CD14-positive monocyte (primary cell): Measurements from ENCODE around the gene BARHL1. TPM values are rescaled to one million over a fixed set of nuclear protein-coding genes. Genes with fewer than 3 reads are reported as not detected.

Experiments used
- DNase-seq, 3 donors: peaks; one replicate each; pipeline ENCODE4 v3.0.0-alpha.2; 2011 to 2022
- H2AFZ ChIP-seq: 2 replicates; pipeline ENCODE4 v1.6.0; 2012; ENCODE audit warnings: mild to moderate bottlenecking, low read depth, low read length, inconsistent platforms; ENCODE audit not compliant: insufficient read depth, poor library complexity, severe bottlenecking
- H3K27ac ChIP-seq, 2 donors: 1 replicate in 1 of 2; 2 replicates in 1 of 2; pipeline ENCODE4 v1.5.1; 2012 to 2013; ENCODE audit warnings: low read length in 2 of 2, control low read depth in 1 of 2, inconsistent platforms in 1 of 2, low read depth in 1 of 2, mild to moderate bottlenecking in 1 of 2
- H3K27me3 ChIP-seq, 2 donors: one replicate each; pipeline versions ENCODE4 v1.6.0 to v1.6.1; 2011 to 2013; ENCODE audit warnings: low read length in 2 of 2; ENCODE audit not compliant: control insufficient read depth in 2 of 2, insufficient read depth in 2 of 2
- H3K36me3 ChIP-seq, 2 donors: replicated peaks in 1 of 2; 1 replicate in 1 of 2; 2 replicates in 1 of 2; pipeline versions ENCODE4 v1.5.1 to v1.6.1; 2012 to 2013; ENCODE audit warnings: low read length in 2 of 2, control low read depth in 1 of 2, inconsistent platforms in 1 of 2, mild to moderate bottlenecking in 1 of 2; ENCODE audit not compliant: insufficient read depth in 2 of 2, control insufficient read depth in 1 of 2
- H3K4me1 ChIP-seq, 2 donors: 1 replicate in 1 of 2; 2 replicates in 1 of 2; pipeline versions ENCODE4 v1.5.1 to v1.6.1; 2012 to 2013; ENCODE audit warnings: low read length in 2 of 2, control low read depth in 1 of 2, inconsistent platforms in 1 of 2, mild to moderate bottlenecking in 1 of 2, moderate library complexity in 1 of 2; ENCODE audit not compliant: insufficient read depth in 2 of 2, control insufficient read depth in 1 of 2
- H3K4me2 ChIP-seq: replicated peaks from 2 replicates; pipeline ENCODE3; 2012; ENCODE audit warnings: low read length, moderate library complexity, mild to moderate bottlenecking; ENCODE audit not compliant: poor library complexity, severe bottlenecking; ENCODE audit errors: extremely low read depth
- H3K4me3 ChIP-seq, 3 experiments: fragments of 200-600 bp in 1 of 3; sonication (generic) in 1 of 3; replicated peaks in 1 of 3; 1 replicate in 2 of 3; 2 replicates in 1 of 3; pipeline ENCODE4 v1.5.1; 2011 to 2013; ENCODE audit warnings: low read length in 3 of 3, mild to moderate bottlenecking in 3 of 3, control low read depth in 2 of 3, low read depth in 2 of 3, inconsistent platforms in 1 of 3, moderate library complexity in 1 of 3
- H3K79me2 ChIP-seq: 2 replicates; pipeline ENCODE4 v1.6.0; 2012; ENCODE audit warnings: mild to moderate bottlenecking, control low read depth, inconsistent platforms, low read length, moderate library complexity; ENCODE audit not compliant: insufficient read depth
- H3K9ac ChIP-seq: 2 replicates; pipeline ENCODE4 v1.6.0; 2017; ENCODE audit warnings: low read length, mild to moderate bottlenecking; ENCODE audit not compliant: insufficient read depth, poor library complexity, severe bottlenecking
- H3K9me3 ChIP-seq, 2 donors: replicated peaks in 1 of 2; 1 replicate in 1 of 2; 2 replicates in 1 of 2; pipeline versions ENCODE4 v1.5.1 to v1.6.1; 2012 to 2013; ENCODE audit warnings: low read length in 2 of 2, control low read depth in 1 of 2; ENCODE audit not compliant: control insufficient read depth in 1 of 2, insufficient read depth in 1 of 2
- H4K20me1 ChIP-seq: 2 replicates; pipeline ENCODE4 v1.6.0; 2012; ENCODE audit warnings: mild to moderate bottlenecking, low read length, control low read depth, moderate library complexity; ENCODE audit not compliant: insufficient read depth
- H3K27ac Mint-ChIP-seq, 7 donors: one replicate each; pipeline ENCODE4 v1.8.0; 2020; ENCODE audit warnings: mild to moderate bottlenecking in 7 of 7, mixed read lengths in 7 of 7, moderate library complexity in 6 of 7, inconsistent platforms in 2 of 7
- H3K27me3 Mint-ChIP-seq, 3 donors: one replicate each; pipeline ENCODE4 v1.8.0; 2021 to 2022; ENCODE audit warnings: low read depth in 3 of 3, mild to moderate bottlenecking in 3 of 3, mixed read lengths in 3 of 3, moderate library complexity in 3 of 3, inconsistent platforms in 1 of 3
- H3K36me3 Mint-ChIP-seq, 2 donors: one replicate each; pipeline ENCODE4 v1.8.0; 2020; ENCODE audit warnings: mixed read lengths in 2 of 2, inconsistent platforms in 1 of 2, mild to moderate bottlenecking in 1 of 2
- H3K4me1 Mint-ChIP-seq: one replicate; pipeline ENCODE4 v1.8.0; 2020; ENCODE audit warnings: mild to moderate bottlenecking, mixed read lengths
- H3K4me3 Mint-ChIP-seq, 2 donors: one replicate each; pipeline ENCODE4 v1.8.0; 2020; ENCODE audit warnings: mild to moderate bottlenecking in 2 of 2, mixed read lengths in 2 of 2, moderate library complexity in 1 of 2
- H3K9me3 Mint-ChIP-seq, 7 donors: one replicate each; pipeline ENCODE4 v1.8.0; 2020 to 2022; ENCODE audit warnings: mixed read lengths in 7 of 7, mild to moderate bottlenecking in 6 of 7, moderate library complexity in 6 of 7, inconsistent platforms in 2 of 7
- CTCF ChIP-seq: fragments of 200-600 bp; IDR thresholded peaks from one replicate; pipeline ENCODE4 v1.8.0; 2022; ENCODE audit warnings: antibody characterized with exemption, mild to moderate bottlenecking
- WGBS: methylation state at CpG from one replicate; pipeline ENCODE4 v1.1.5; 2013; ENCODE audit warnings: missing lambda C conversion rate; ENCODE audit not compliant: insufficient coverage; 5-methylcytosine and 5-hydroxymethylcytosine counted together
- intact Hi-C, 2 donors: fragments of 100-400 bp; cut with micrococcal nuclease; formaldehyde crosslinking; loops; one replicate each; pipeline versions ENCODE4 v1.15.0 to v1.15.1; 2023
- polyA plus RNA-seq, 3 donors: library from polyadenylated mRNA; depleted of rRNA in 1 of 3; unstranded in 2 of 3; stranded (reverse) in 1 of 3; fragments of 300-500 nt in 2 of 3; fragments of >200 nt in 1 of 3; fragmentation: Illumina TruSeq in 2 of 3; gene quantifications; 1 replicate in 2 of 3; 2 replicates in 1 of 3; pipeline ENCODE4 v1.2.3, GENCODE V29; 2012 to 2021

BARHL1 gene
- polyA plus RNA-seq, 3 donors = not detected

DNA sequence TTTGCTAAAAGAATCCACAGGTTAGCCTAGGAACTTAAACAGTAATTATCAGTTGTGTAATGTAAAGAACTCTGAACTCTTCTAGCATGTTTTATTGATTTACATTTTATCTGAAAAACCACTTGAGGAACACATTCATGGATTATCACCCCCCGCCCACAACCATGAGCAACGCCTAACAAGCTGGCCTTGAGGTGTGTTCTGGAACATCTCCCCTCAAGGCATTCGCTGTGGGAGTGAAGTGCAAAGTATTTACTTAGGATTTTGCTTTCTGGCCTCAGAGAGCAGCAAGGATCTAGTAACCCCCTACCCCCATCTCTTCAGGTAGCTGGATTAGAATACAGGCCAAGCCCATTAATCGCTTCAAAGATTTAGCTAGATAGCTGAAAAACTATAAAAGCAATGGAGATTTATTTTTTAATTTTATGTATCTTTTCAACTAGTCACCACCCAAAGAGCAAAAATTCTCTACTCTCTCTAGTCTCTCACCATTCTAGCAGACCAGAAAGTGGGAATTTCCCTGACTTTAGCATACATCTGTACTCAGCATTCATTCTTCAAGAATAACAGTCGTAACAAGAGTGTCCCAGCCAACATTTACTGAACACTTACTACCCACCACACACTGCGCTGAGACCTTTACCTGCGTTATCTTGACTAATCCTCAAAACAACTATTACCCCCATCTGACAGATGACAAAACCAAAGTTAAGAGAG is 50.2 kb downstream of the BARHL1 start:
- WGBS = no CpG with 5 or more reads among the region's 7 CpGs
- H3K9ac ChIP-seq = no peak overlapping the region
- no peaks in the 10 kb centered on the region for H3K4me1 Mint-ChIP-seq
- H3K27ac ChIP-seq = no peak overlapping the region
- H3K4me3 ChIP-seq = no peak overlapping the region
- TF ChIP-seq CTCF = no peak
- H3K27me3 Mint-ChIP-seq = peaks cover 0 to 5% (median 2%) of the 10 kb centered on the region in 3 donors
- peaks cover 40 to 46% of the 10 kb centered on the region in 2 donors for H3K36me3 Mint-ChIP-seq
- no peaks in the 10 kb centered on the region for H3K27me3 ChIP-seq
- no peak overlapping the region for H2AFZ ChIP-seq
- no peaks in the 10 kb centered on the region for H3K9me3 ChIP-seq
- peaks cover 17 to 45% of the 10 kb centered on the region in 2 donors for H3K36me3 ChIP-seq
- H3K4me3 Mint-ChIP-seq = no peak overlapping the region
- H3K27ac Mint-ChIP-seq = no peak overlapping the region
- H3K79me2 ChIP-seq = no peaks in the 10 kb centered on the region
- no peak overlapping the region for H3K4me2 ChIP-seq
- intact Hi-C loops = no loop called here
- H3K9me3 Mint-ChIP-seq = no peaks in the 10 kb centered on the region
- no peaks in the 10 kb centered on the region for H4K20me1 ChIP-seq
- no peak for DNase-seq
- no peaks in the 10 kb centered on the region for H3K4me1 ChIP-seq

GRCh38 chr9:132634327-132634726 is 51.9 kb downstream of the BARHL1 start:
- no peak for DNase-seq
- no peak overlapping the region for H2AFZ ChIP-seq
- no peak overlapping the region for H3K4me2 ChIP-seq
- H3K36me3 ChIP-seq = peaks cover 22 to 53% of the 10 kb centered on the region in 2 donors
- H3K9ac ChIP-seq = no peak overlapping the region
- WGBS = 95% methylated on average over 3 of the region's 3 CpGs
- TF ChIP-seq CTCF = no peak
- Mint-ChIP-seq H3K36me3 (peaks cover 40 to 48% of the 10 kb centered on the region in 2 donors), H3K9me3 (no peaks in the 10 kb centered on the region), H3K4me3 (no peak overlapping the region), H3K27ac (peak overlapping the region in 1 of 7 donors; percentile 9), H3K4me1 (no peaks in the 10 kb centered on the region), H3K27me3 (peaks cover 0 to 2% (median 2%) of the 10 kb centered on the region in 3 donors)
- H3K4me1 ChIP-seq = no peaks in the 10 kb centered on the region
- H3K27ac ChIP-seq = no peak overlapping the region
- H3K4me3 ChIP-seq = no peak overlapping the region
- H3K27me3 ChIP-seq = no peaks in the 10 kb centered on the region
- no peaks in the 10 kb centered on the region for H4K20me1 ChIP-seq
- H3K9me3 ChIP-seq = no peaks in the 10 kb centered on the region
- H3K79me2 ChIP-seq = no peaks in the 10 kb centered on the region
- intact Hi-C loops = no loop called here
